Amniotic epithelial cell (primary cell): ENCODE results near the gene ASGR2.
"Not testable (repeated sequence)": the region's sequence is repeated elsewhere in the genome, so short reads cannot be mapped to it uniquely, and the experiment has no call there.

ENCODE experiments used
- DNase-seq: peaks from one replicate; pipeline ENCODE4 v3.0.0-alpha.2; 2010; ENCODE audit warnings: low read depth

The ASGR2 gene

GRCh38 chr17:7124923-7125322, 10.3 kb upstream of the ASGR2 start:
- DNase-seq: no peak

- no peak for DNase-seq
Measured at GRCh38 chr17:7123844-7124243, 9.2 kb upstream of the ASGR2 start.

- no peak for DNase-seq
Measured at GRCh38 chr17:7122381-7122780, 7.8 kb upstream of the ASGR2 start.

GRCh38 chr17:7120635-7121034, 6.0 kb upstream of the ASGR2 start:
- not testable (repeated sequence) for DNase-seq

GRCh38 chr17:7120123-7120522, 5.5 kb upstream of the ASGR2 start:
- DNase-seq: no peak

- no peak for DNase-seq
Measured at GRCh38 chr17:7119314-7119713, 4.7 kb upstream of the ASGR2 start.

GRCh38 chr17:7114875-7115614, 423 bp upstream of the ASGR2 start:
- no peak for DNase-seq

- DNase-seq: no peak
Measured at GRCh38 chr17:7113273-7114071, 1.1 kb downstream of the ASGR2 start.

- no peak for DNase-seq
Measured at GRCh38 chr17:7112510-7113108, 2.0 kb downstream of the ASGR2 start.

- no peak for DNase-seq
Measured at GRCh38 chr17:7111784-7112509, 2.7 kb downstream of the ASGR2 start.

- no peak for DNase-seq
Measured at GRCh38 chr17:7110617-7111306, 3.9 kb downstream of the ASGR2 start.

GRCh38 chr17:7109461-7110322, 4.9 kb downstream of the ASGR2 start:
- no peak for DNase-seq

- DNase-seq: no peak
Measured at GRCh38 chr17:7108981-7109380, 5.6 kb downstream of the ASGR2 start.

GRCh38 chr17:7108560-7108925, 6.1 kb downstream of the ASGR2 start:
- DNase-seq: no peak

GRCh38 chr17:7107795-7108559, 6.6 kb downstream of the ASGR2 start:
- DNase-seq: no peak

GRCh38 chr17:7107012-7107754, 7.4 kb downstream of the ASGR2 start:
- DNase-seq: no peak

- no peak for DNase-seq
Measured at GRCh38 chr17:7102421-7102820, 12.2 kb downstream of the ASGR2 start.

- DNase-seq: no peak
Measured at GRCh38 chr17:7101531-7101930, 13.1 kb downstream of the ASGR2 start.

GRCh38 chr17:7100641-7101379, 13.8 kb downstream of the ASGR2 start:
- DNase-seq: not testable (repeated sequence)
